Muscle of leg (tissue), 11 donors: ENCODE results near the gene WWOX. TPM values are rescaled to one million over a fixed set of nuclear protein-coding genes. Genes with fewer than 3 reads are reported as not detected.

Source experiments
- DNase-seq: peaks from one replicate; pipeline ENCODE4 v3.0.0; 2013
- H3K27ac ChIP-seq: one replicate; pipeline ENCODE4 v1.5.1; 2013; ENCODE audit warnings: mild to moderate bottlenecking, low read length, control low read depth
- H3K27me3 ChIP-seq: one replicate; pipeline ENCODE4 v1.6.1; 2013; ENCODE audit warnings: low read length; ENCODE audit not compliant: control insufficient read depth, insufficient read depth
- H3K36me3 ChIP-seq: one replicate; pipeline ENCODE4 v1.6.1; 2013; ENCODE audit warnings: low read length; ENCODE audit not compliant: control insufficient read depth, insufficient read depth
- H3K4me1 ChIP-seq: one replicate; pipeline ENCODE4 v1.6.1; 2013; ENCODE audit warnings: low read length; ENCODE audit not compliant: control insufficient read depth, insufficient read depth
- H3K4me3 ChIP-seq: one replicate; pipeline ENCODE4 v1.5.1; 2013; ENCODE audit warnings: low read length, control low read depth
- H3K9me3 ChIP-seq: replicated peaks from 2 replicates; pipeline ENCODE4 v1.6.1; 2013; ENCODE audit warnings: low read depth, low read length; ENCODE audit not compliant: control insufficient read depth
- WGBS: methylation state at CpG from one replicate; pipeline ENCODE4 v1.1.5; 2013; ENCODE audit warnings: missing lambda C conversion rate; ENCODE audit not compliant: insufficient coverage; 5-methylcytosine and 5-hydroxymethylcytosine counted together
- polyA plus RNA-seq, 8 donors: library from polyadenylated mRNA; unstranded; fragments of 120-200 nt; gene quantifications; one replicate each; pipeline versions ENCODE4 v1.2.1 to v1.2.3, GENCODE V29; 2013; ENCODE audit warnings: inconsistent platforms in 1 of 8, low replicate concordance in 1 of 8; ENCODE audit not compliant: insufficient read length in 8 of 8, insufficient read depth in 1 of 8
- total RNA-seq: library from RNA; stranded (reverse); fragments of 120-200 nt; gene quantifications from one replicate; pipeline ENCODE4 v1.2.4, GENCODE V29; 2013

WWOX gene
- total and polyA plus RNA-seq, 9 donors = 8.1 to 15.8 (median 12.2) TPM

DNA sequence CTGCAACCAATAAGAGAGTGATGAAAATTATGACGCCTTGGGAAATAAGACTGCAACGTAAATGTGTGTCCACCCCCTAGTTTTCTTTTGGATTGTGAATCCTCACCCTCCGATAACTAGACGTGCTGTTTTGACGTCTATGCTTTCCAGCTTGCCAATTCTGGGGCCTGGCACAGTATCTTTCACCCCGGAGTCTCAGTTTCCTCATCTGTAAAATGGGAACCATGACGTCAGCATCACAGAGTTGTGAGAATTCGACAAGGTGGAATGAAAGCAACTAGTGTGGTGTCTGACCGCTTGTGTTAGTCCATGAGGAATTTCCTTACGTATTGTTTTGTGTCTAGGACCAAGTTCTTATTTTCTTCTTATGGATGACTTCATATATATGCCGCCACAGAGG is 37.7 kb downstream of the WWOX start:
- 93% methylated on average over 8 of the region's 11 CpGs for WGBS
- peaks cover 2% of the 10 kb centered on the region for H3K9me3 ChIP-seq
- H3K4me1 ChIP-seq = no peaks in the 10 kb centered on the region
- DNase-seq = no peak
- no peaks in the 10 kb centered on the region for H3K36me3 ChIP-seq
- no peak overlapping the region for H3K27ac ChIP-seq
- no peaks in the 10 kb centered on the region for H3K27me3 ChIP-seq
- H3K4me3 ChIP-seq = no peak overlapping the region

DNA sequence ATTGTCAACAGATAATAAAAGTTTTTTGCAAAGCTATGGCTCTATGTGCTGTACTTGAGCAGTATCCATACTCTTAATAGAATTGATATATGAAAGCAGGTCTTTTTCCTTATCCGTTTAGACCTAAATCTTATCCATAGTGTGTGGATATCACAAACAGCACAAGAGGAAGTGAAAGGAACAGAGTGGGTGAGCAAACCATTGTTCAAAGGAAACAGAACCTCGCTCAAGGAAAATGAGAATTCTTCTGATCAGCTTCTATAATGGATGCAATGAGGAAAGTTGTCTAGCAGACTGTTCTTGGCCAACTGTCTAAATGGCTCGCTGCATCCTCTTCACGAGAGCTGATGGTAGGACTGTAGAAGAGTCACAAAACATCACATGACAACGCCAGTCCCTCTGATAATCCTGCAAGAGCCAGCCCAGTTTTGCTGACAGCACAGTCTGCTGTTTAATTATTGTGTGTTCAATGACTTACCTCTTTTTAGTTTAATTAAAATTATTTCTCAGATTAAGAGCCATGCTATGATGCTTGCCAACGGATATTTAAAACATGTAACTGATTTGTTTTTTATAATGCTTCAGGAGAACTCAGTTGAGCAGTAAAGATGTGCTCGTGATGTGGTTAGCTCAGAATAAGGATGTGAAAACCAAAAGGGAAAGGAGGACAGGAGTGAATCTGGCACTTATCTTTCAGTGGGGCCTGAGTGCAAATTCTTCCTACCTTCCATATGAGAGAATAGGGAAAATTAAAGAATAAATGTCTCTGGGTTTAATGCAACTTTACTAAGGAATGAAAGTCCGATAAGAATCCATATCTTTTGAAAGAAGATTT is 38.5 kb downstream of the WWOX start:
- Histone ChIP-seq H3K27ac (no peak overlapping the region), H3K4me1 (no peaks in the 10 kb centered on the region)
- WGBS = 69% methylated on average over 3 of the region's 8 CpGs

GRCh38 chr16:78140818-78141466 is 41.5 kb downstream of the WWOX start:
- H3K4me3 ChIP-seq = no peak overlapping the region
- no peaks in the 10 kb centered on the region for H3K27me3 ChIP-seq
- no peaks in the 10 kb centered on the region for H3K36me3 ChIP-seq
- no peak for DNase-seq
- H3K9me3 ChIP-seq = peaks cover 2% of the 10 kb centered on the region
- 76% methylated on average over 5 of the region's 6 CpGs for WGBS
- no peaks in the 10 kb centered on the region for H3K4me1 ChIP-seq
- no peak overlapping the region for H3K27ac ChIP-seq

More for the DNA sequence above, 38.5 kb downstream of the WWOX start:
- no peak for DNase-seq
- Histone ChIP-seq H3K4me3 (no peak overlapping the region), H3K27me3 (no peaks in the 10 kb centered on the region), H3K9me3 (peaks cover 2% of the 10 kb centered on the region), H3K36me3 (no peaks in the 10 kb centered on the region)

DNA sequence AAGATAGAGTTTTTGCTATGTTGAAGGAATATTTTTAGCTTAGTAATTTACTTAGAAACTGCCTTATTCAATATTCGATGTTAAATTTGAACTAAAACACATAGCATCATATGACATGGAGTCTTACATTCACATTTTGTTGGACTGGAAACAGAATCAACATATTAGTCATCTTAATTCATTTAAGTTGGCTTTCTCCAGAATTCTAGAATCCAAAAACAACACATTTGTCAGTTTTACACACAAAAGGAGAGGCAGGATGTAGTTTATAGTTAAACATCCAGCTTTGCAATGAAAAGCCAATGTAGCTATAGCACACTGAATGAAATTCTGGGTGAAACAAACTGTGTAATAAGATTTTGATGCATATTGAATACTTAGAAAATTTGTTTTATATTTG is 43.3 kb downstream of the WWOX start:
- no CpG with 5 or more reads among the region's 1 CpG for WGBS
- DNase-seq = peak; percentile 80
- H3K9me3 ChIP-seq = peaks cover 2% of the 10 kb centered on the region
- H3K36me3 ChIP-seq = no peaks in the 10 kb centered on the region
- no peak overlapping the region for H3K4me3 ChIP-seq
- no peaks in the 10 kb centered on the region for H3K27me3 ChIP-seq
- no peaks in the 10 kb centered on the region for H3K4me1 ChIP-seq
- H3K27ac ChIP-seq = no peak overlapping the region

- no CpG with 5 or more reads among the region's 5 CpGs for WGBS
- DNase-seq = no peak
- Histone ChIP-seq H3K27ac (no peak overlapping the region), H3K36me3 (no peaks in the 10 kb centered on the region), H3K27me3 (no peaks in the 10 kb centered on the region), H3K4me3 (no peak overlapping the region), H3K9me3 (no peaks in the 10 kb centered on the region), H3K4me1 (no peaks in the 10 kb centered on the region)
Measured at GRCh38 chr16:78146807-78147206, 47.4 kb downstream of the WWOX start.

- Histone ChIP-seq H3K4me1 (no peaks in the 10 kb centered on the region), H3K27me3 (no peaks in the 10 kb centered on the region), H3K27ac (no peak overlapping the region), H3K9me3 (no peaks in the 10 kb centered on the region), H3K4me3 (no peak overlapping the region), H3K36me3 (no peaks in the 10 kb centered on the region)
- WGBS = 64% methylated on average over 3 of the region's 10 CpGs
- peak; percentile 28 for DNase-seq
Measured at GRCh38 chr16:78147911-78148401, 48.5 kb downstream of the WWOX start.

DNA sequence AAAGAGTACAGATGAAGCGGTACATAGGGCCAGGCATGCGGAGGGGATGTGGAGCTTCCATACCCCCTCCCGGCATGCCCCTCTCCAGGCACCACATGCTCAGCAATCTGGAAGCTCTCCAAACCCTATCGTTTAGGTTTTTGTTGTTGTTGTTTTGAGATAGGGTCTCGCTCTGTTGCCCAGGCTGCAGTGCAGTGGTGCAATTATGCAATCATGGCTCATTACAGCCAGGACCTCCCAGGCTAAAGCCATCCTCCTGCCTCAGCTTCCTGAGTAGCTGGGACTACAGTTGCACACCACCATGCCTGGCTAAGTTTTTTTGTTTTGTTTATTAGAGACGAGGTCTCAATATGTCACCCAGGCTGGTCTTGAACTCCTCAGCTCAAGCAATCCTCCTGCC is 50.8 kb downstream of the WWOX start:
- no peaks in the 10 kb centered on the region for H3K27me3 ChIP-seq
- WGBS = no CpG with 5 or more reads among the region's 6 CpGs
- no peaks in the 10 kb centered on the region for H3K4me1 ChIP-seq
- no peak for DNase-seq
- H3K27ac ChIP-seq = no peak overlapping the region
- H3K36me3 ChIP-seq = no peaks in the 10 kb centered on the region
- no peak overlapping the region for H3K4me3 ChIP-seq
- H3K9me3 ChIP-seq = no peaks in the 10 kb centered on the region

DNA sequence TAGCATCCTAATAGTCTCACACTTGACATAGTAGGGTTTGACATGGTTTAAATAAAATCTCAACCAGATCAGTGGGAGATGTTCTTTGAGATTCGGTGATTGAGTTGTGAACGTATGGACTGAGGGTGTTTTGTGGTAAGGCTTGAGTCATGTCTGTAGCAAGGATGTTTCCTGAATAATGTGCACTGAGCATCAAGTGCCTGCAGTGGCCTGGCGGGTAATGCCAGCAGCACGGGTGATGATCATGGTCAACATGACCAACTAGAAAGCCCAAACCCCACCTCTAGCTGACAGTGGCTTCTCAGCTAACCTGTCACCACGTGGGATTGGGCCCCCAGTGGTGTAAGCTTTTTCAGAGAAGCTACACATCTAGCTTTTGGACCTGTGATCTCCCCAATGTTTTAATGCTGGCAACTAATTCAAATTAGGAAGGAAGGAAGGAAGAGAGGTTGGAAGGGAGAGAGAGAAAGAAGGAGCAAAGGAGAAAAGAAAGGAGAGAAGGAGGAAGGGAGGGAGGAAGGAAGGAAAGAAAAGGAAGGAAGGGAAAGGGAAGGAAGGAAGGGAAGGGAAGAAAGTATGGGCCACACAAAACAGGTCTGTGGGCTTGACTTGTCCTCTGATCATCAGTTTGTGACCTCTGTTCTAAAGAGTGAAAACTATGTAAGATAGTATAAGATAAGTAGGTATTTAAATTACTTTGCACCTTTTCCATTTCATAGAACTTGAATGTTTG is 55.4 kb downstream of the WWOX start:
- 78% methylated on average over 4 of the region's 5 CpGs for WGBS
- no peaks in the 10 kb centered on the region for H3K9me3 ChIP-seq
- H3K36me3 ChIP-seq = no peaks in the 10 kb centered on the region
- no peak for DNase-seq
- no peaks in the 10 kb centered on the region for H3K27me3 ChIP-seq
- no peak overlapping the region for H3K4me3 ChIP-seq
- no peaks in the 10 kb centered on the region for H3K4me1 ChIP-seq
- no peak overlapping the region for H3K27ac ChIP-seq

- Histone ChIP-seq H3K27me3 (no peaks in the 10 kb centered on the region), H3K4me3 (no peak overlapping the region), H3K36me3 (no peaks in the 10 kb centered on the region), H3K4me1 (no peaks in the 10 kb centered on the region), H3K9me3 (peaks cover 3% of the 10 kb centered on the region), H3K27ac (no peak overlapping the region)
- no peak for DNase-seq
- WGBS = 76% methylated on average over 2 of the region's 7 CpGs
Measured at GRCh38 chr16:78155791-78156345, 56.4 kb downstream of the WWOX start.
